Inflammatory macrophage (primary cell): ENCODE results near the gene NDE1.
"Not testable (repeated sequence)": the region's sequence is repeated elsewhere in the genome, so short reads cannot be mapped to it uniquely, and the experiment has no call there.

Experiments
- DNase-seq, 2 donors: peaks; one replicate each; pipeline ENCODE4 v3.0.0-alpha.2; 2020 to 2022

The NDE1 gene

DNA sequence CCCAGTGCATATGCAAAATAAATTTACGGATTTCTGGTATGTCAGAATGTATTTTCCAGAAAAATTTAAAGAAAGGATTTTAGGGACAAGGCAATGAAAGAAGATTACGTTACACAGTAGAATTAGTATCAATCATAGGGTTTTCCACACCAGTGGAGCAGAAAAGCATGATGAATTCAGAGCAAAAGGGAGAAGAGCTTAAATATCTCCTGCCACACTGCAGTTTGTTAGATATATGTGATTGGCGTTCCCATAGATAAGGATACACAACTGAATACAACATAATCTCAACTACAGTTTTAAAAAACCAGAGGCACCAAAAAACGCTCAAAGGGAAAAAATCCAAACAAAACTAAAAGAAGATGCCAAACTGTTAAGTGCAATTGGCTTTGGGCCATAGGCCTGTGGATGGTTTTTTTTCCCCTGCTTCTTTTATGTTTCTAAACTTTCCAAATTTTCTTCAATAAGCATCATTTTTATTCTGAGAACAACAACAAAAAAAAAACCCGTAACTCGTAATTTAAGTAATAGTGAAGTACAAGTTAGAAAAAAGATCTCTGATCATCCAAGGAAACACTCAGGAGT is 29.3 kb upstream of the NDE1 start:
- DNase-seq = no peak

DNA sequence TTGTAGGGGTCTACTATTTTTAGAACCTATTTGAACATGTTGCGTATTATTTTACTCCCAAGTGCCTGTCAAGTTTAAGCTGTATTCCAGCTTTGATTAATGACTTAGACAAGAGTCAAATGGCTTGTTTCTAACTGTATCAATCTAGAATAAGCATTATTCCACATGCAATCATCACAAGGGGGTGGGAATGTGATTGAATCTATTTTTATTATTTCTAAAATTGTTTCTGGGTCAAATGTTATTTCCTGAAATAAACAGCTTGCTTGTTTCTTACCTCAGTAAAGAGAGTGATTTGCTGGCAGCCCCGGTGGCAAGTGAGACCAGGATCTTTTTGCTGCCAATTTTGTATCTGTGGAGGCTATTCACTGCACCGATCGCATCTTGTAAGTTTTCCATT is 28.6 kb upstream of the NDE1 start:
- DNase-seq = no peak

DNA sequence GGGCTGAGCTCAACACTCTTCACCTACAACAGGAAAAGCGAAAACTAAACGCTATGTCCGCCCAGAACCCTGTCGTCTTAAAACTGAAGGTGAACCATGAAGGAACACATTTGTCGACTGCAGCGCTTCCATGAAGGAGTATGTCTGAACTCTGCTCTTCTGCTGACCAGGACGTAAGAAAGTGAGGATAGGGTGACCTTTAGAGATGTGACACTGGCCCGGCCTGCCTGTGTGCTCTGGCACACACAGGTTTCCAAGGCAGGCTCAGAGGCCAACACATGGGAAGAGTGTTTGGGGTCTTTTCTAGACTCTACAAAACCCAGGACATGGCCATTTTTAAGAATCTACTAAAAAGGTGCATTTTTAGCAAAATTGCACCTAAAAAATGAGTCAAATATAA is 28.2 kb upstream of the NDE1 start:
- no peak for DNase-seq

DNA sequence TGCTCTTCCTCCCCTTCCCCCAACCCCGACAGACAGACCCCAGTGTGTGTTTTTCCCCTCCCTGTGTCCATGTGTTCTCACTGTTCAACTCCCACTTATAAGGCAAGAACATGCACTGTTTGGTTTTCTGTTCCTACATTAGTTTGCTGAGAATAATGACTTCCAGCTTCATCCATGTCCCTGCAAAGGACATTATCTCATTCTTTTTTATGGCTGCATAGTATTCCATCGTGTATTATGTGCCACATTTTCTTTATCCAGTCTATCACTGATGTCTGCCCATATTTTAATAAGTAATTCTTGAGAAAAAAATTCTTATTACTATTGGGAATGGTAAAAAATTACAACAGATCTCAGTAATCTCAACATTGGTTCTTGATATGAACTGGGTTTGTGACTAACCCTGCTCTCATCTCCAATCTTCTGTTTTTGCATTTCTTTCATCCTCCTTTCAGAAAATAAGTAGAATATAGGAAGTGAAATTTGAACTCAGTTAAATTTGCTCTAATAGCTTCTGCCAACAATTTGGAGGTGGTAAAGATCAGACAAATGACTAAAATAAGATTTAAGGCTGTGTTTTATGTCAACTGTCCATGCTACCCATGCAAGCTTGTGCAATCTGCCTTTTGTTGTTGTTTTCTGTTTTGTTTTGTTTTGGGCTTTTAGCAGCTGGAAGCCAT is 18.2 kb upstream of the NDE1 start:
- DNase-seq = no peak

DNA sequence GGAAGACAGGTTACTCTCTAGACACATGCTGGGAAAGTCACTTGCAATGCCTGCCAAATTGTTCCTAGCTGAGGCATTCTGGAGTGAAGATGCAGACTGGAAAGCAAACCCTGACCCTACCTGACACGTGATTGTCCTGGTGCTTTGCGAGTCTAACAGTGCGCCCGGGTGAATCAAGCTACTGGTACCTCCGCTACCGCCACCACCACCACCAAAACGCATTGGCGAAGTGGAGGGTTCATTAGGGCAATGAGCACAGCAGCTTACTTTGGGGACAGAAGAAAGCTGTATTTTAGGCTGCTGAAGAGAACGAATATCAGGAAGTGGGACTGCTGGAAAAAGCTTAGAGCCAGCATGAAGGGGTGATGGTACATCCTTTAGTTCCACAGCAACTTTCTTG is 14.1 kb upstream of the NDE1 start:
- DNase-seq = no peak

DNA sequence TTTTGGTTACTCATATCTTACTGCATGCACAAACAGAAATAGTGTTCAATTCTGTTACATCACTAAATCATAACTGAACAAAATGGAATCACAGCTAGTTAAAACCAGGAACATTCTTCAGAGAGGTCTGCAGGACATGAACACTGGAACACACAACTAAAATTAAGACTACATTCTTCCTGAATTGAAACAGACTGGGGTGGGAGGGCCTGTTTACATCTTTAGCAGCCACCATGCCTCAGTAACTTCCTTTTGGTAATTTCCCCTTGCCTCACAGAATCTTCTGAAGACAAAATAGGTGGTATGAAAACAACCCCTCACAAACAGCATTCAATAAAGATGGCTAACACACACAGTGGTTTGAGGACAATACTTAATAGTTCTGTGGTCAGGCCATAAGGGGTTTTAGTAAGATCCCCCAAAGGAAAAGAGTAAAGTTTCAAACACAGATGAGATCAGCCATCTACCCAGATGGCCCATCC is 13.6 kb upstream of the NDE1 start:
- DNase-seq = peak; percentile 28 to 47

DNA sequence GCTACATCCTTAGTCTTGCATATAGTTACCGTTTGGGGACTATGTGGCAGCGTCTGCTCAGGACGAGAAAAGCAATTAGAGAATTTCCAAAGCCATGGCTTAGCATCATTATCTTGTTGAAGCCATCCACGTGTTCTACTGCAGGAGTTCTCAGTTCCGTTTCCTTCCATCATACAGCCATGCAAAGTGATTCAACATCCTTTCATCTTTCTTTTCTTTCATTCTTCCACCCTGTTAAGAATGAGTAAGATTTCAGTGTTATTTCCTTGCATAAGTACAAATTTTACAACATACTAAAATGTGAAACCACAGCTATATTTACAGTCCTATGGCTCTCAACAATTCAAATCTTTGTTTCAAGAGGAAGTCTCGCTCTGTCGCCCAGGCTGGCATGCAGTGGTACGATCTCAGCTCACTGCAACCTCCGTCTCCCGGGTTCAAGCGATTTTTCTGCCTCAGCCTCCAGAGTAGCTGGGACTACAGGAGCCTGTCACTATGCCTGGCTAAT is 10.9 kb upstream of the NDE1 start:
- DNase-seq = peak in 1 of 2 donors; percentile 16

DNA sequence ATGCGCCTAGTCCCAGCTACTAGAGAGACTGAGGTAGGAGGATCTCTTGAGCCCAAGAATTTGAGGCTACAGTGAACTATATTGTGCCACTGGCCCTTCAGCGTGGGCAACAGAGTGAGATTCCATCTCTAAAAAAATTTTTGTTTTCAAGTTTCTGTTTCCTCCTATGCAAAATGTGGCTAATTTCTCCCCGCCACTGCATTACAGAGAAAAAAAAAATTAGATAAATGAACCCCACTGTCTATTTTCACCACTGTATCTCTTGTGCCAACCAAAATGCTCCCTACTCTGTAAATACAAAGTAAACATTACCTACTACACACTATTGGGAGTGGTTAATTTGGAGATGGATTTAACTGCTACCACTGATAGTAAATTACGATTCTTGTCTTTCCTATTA is 9.1 kb upstream of the NDE1 start:
- no peak for DNase-seq

DNA sequence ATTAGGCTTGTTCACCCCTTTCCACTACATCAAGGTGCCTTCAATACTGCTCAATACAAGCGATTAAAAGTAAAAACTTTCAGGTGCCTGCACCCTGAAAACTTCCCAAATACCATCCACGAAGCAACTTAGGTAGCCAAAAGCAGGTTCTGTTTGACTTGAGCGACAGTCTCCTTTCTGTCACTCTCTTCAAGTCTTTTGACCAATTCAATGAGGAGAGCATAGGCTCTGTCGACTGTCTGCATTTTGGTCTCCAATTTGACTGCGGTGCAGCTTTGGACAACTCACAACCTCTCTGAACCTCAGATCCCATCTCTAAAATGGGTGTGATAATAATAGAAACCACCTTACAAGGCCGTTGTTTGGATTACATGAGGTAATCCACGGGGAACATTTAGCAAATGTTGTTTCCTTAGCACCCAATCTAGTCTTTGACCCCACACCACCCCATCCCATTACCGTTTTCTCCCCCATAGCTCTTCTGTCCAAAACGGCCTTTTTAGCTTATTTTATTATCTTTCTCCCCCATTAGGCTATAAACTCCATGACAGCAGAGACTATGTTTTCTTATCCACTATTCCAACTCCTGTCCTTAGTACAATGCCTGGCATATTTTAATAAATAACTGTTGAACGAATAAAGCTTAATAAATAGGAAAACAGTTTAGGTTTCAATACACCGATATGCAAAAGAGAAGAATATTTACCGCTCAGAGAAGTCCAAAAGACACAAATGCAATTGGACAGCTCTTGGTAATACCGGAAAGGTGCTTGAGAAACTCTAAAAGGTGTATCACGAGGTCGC is 8.1 kb upstream of the NDE1 start:
- no peak for DNase-seq

DNA sequence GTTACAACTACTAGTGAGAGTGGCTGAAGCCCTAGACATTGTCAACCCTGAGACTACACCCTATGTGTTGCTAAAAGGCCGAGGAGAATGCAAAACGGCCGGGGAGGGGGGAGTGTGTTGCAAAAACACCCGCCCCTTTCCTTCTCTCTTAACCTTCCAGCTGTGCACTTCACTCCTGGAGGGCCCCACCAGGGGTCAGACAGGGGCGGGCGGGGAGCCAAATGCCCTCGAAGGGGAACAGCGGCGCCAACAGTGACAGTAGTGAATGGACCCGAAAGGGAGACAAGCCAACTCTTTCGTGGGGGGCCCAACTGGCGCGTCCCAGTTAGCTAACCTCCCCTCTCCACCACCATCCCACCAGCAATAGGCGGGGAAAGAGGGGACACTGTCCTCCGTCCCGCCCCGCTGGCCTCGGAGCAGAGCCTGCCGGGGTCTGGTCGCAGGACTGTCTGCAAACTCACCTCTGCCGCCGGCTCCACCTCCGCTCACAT is 7.4 kb upstream of the NDE1 start:
- peak; percentile 68 to 82 for DNase-seq

DNA sequence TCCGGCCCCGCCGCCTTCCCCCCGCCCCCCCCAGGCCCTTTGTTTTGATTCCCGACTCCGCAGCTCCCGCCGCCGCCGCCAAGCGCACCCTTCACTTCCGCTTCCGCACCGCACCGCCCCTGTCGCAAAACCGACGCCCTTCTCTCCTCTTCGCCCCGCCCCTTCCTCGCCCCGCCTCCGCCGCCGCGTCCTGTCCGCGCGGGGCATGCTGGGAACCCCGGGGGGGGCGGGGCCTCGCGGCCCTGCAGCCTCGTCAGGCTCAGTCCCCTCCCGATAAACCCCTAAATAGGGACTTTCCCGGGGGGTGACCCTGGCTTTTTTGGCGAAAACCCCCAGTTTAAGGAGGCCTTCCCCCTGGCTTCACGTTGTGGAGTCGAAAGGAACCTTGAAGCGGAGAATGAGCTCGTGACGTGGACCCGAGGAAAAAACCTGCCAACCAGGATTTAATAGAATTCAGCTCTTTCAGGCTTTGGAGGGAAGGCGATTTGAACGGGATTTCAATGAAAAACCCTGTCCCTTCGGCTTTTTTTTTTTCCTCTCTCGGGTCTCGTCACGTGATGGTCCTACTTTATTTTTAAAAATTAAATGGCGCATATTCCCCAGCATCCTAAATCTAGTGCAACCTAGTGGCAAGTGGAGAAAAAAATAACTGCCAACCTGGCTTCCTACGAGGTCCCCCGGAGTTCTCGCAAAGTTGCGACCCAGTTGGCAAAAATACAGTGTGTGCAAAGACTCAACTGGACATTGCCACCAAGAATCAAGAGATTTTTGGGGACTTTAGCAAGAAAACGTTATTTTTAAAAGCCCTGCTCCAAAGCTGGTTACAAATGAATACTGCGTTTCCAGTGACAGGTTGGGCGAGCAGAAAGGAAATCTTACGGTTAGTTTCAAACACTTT is 6.7 kb upstream of the NDE1 start, which contains the start of gene MARF1:
Gene MARF1, minus strand, starts transcription at position 107 of the 898 bp plus-strand sequence. CDS start 3,921 bp downstream, outside the sequence.
- DNase-seq = peak; percentile 98

DNA sequence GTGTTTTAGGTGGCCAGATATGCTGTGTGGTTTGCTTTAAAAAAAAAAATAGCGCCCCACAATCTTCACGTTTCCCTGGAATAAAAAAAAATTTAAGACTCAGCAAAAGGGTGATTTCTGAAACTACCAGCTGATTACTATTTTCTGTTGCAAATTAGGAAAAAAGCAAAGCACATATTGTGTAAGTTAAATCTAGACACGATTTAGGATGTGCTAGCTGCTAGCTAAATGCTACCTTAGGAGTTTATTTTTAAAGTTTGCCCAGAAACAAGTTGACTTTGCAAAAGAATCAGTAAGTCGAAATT is 6.1 kb upstream of the NDE1 start:
- DNase-seq = peak in 1 of 2 donors; percentile 30

DNA sequence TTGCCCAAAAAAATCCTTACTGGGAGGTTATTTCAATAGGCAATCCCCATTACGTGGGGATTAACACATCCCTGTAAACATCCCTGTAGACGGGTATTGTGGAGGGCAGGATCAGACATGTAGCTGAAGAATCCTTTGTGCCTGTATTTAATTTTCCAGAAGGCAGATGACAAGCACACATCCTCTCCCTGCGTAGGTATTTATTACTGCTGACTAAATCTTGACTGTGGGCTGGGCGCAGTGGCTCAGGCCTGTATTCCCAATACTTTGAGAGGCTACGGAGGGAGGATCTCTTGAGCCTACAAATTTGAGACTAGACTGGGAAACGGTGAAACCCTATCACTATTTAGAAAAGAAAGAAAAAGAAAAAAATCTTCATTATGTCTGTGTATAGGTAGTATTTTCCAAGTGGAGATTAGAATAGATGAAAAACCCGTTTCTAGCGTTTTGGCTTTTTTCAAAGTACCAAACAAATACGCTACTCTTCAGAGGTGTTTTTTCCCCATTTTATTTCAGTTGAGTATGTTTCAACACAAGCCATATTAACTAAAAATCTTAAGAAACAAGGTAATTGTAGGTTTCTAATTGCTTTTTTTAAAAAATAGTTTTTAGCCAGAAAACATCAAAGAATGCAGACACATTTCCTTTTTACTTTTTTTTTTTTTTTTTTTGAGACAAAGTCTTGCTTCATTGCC is 5.6 kb upstream of the NDE1 start:
- peak in 1 of 2 donors; percentile 7 for DNase-seq

DNA sequence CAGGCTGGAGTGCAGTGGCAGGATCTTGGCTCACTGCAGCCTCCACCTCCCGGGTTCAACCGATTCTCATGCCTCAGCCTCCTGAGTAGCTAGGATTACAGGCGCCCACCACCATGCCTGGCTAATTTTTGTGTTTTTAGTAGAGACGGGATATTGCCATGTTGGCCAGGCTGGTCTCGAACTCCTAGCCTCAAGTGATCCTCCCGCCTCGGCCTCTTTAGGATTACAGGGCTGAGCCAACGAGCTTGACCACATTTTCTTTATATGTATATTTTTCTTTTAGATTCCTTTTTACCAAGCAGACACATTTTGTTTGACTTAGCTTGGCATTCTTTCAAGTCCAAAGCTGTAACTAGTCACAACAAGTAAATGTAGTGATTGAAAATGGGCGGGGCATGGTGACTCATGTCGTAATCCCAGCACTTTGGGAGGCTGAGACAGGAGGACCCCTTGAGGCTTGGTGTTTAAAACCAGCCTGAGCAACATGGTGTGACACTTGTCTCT is 5.0 kb upstream of the NDE1 start:
- peak in 1 of 2 donors; percentile 27 for DNase-seq

DNA sequence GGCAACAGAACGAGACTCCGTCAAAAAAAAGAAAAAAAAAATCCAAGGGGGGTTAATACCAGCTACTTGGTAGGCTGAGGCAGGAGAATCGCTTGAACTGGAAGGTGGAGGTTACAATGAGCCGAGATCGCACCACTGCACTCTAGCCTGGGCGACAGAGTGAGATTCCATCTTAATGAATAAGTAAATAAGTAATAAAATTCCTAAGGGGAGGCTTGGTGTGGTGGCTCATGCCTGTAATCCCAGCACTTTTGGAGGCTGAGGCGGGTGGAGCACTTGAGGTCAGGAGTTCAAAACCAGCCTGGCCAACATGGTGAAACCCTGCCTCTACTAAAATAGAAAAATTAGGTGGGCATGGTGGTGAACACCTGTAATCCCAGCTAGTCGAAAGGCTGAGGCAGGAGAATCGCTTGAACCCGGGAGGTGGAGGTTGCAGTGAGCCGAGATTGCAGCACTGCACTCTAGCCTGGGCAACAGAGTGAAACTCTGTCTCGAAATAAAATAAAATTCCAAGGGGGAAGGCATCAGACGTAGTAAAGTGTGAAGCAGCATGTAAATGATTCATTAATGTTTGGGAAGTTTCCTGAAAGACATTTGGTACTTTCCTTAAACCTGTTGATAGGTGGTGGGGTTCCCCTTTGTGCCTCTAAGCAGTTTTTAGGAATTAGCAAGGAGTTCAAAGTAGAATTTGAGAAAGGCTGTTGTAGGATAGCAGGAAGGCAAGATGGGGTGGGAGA is 3.3 kb upstream of the NDE1 start:
- not testable (repeated sequence) for DNase-seq

DNA sequence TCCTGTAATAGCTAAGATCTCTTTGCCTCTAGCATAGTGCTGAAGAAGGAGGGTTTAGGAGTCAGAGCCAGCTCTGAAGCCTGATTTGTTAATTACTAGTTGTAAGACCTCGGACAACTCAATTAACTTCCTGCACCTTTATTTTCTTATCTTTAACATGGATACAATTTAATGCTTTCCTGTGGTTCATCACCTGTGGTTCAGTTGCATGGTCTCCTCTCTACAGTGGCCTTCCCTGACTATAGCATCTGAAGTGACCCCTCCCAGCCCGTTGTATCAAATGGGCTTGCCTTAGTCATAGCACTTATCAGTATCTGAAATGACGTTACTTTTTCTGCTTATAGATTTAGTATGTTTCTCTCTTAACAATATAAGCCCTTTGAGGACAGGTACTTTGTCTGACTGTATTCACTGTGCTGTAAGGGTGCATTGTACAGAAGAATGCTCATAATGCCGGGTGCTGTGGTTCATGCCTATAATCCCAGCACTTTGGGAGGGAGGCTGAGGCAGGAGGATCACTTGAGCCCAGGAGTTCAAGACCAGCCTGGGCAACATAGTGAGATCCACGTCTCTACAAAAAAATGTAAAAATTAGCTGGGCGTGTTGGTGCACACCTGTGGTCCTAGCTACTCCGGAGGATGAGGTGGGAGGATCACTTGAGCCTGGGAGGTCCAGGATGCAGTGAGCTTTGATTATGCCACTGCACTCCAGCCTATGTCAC is 2.6 kb upstream of the NDE1 start:
- no peak for DNase-seq

DNA sequence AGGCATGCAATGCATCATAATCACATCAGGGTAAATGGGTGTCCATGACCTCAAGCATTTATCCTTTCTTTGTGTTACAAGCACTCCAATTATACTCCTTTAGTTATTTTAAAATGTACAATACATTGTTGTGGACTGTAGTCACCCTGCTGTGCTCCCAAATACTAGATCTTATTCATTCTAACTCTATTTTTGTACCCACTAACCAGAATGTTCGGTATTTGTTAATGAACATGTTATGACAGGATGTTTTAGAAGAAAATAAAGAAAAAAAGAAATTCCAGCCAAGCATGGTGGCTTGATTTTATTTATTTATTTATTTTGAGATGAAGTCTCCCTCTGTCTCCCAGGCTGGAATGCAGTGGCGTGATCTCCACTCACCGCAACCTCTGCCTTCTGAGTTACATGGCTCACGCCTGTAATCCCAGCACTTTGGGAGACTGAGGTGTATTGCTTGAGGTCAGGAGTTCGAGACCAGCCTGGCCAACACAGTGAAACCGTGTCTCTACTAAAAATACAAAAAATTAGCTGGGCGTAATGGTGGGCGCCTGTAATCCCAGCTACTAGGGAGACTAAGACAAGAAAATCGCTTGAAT is 1.8 kb upstream of the NDE1 start:
- DNase-seq = no peak

DNA sequence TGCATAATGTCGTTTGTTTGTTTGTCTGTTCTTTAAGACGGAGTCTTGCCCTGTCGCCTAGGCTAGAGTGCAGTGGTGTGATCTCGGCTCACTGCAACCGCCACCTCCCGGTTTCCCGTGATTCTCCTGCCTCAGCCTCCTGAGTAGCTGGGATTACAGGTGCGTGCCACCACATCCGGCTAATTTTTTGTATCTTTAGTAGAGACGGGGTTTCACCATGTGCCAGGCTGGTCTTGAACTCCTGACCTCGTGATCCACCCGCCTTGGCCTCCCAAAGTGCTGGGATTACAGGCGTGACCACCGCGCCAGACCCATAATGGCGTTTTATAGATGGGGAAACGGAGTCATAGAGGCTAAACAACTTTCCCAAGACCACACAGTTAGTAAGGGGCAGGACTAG is 734 bp upstream of the NDE1 start:
- not testable (repeated sequence) for DNase-seq

DNA sequence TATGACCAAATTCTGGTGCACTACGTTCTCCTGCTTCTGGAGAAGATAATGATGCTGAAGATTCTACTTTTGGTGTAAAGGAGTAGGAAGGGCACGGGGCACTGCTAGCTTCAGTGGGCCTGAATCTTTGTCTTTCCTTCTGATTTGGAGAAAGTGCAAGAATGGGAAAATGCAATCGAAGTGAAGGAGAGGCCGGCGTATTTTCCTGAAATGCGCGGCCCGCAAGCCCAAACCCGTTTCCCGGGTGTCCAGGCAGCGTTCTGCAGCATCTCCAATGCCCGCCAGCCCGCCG is 372 bp upstream of the NDE1 start:
- no peak for DNase-seq

DNA sequence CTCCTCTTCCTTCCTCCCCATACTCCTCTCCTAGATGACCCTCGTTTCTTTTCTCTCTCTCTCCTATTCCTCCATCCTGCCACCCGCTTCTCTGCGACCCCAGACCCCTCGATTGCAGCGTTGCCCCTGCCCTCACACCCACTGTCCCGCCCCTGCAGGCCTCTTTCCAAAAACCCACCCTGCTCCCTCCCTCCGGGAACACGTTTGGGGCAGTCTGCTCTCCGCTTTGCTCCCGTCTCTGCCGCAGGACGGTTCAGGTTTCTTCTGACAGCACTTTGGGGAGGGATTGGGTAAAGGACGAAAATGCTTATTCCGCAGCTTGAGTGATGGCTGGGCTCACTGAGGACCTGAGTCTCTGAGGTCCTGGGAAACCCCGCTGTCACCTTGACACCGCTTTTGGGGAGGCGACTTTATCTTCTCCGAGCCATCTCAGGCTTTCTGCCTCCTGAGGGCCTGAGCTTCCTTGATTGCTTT is 690 bp downstream of the NDE1 start:
- peak in 1 of 2 donors; percentile 7 for DNase-seq
